Peyer's patch (tissue), 4 donors: ENCODE data around the gene AP1S1. TPM values are rescaled to one million over a fixed set of nuclear protein-coding genes. Genes with fewer than 3 reads are reported as not detected.

ENCODE experiments used
- DNase-seq, 3 donors: peaks; one replicate each; pipeline ENCODE4 v3.0.0-alpha.2; 2017 to 2019
- H3K27ac ChIP-seq, 4 donors: fragments of 200-600 bp; sonication (generic); one replicate each; pipeline ENCODE4 v1.5.1; 2016 to 2019
- H3K27me3 ChIP-seq, 2 donors: fragments of 200-600 bp; sonication (generic); one replicate each; pipeline ENCODE4 v1.5.1; 2019
- H3K36me3 ChIP-seq, 3 donors: fragments of 200-600 bp; sonication (generic); one replicate each; pipeline ENCODE4 v1.5.1; 2016 to 2019
- H3K4me1 ChIP-seq, 4 donors: fragments of 200-600 bp; sonication (generic); one replicate each; pipeline ENCODE4 v1.5.1; 2016 to 2019
- H3K4me3 ChIP-seq, 4 donors: fragments of 200-600 bp; sonication (generic); 1 replicate in 3 of 4; 2 replicates in 1 of 4; pipeline ENCODE4 v1.5.1; 2016 to 2019; ENCODE audit warnings: mild to moderate bottlenecking in 1 of 4
- H3K9me3 ChIP-seq, 4 donors: fragments of 200-600 bp; sonication (generic); one replicate each; pipeline ENCODE4 v1.5.1; 2016 to 2019; ENCODE audit warnings: mild to moderate bottlenecking in 1 of 4
- CTCF ChIP-seq, 6 experiments: fragments of 450-650 bp in 4 of 6; fragments of 200-600 bp in 2 of 6; sonication (generic) in 1 of 6; IDR thresholded peaks; one replicate each; pipeline ENCODE4 v1.5.1; 2017 to 2019; ENCODE audit warnings: antibody characterized with exemption in 6 of 6, mild to moderate bottlenecking in 3 of 6, moderate library complexity in 1 of 6
- POLR2A ChIP-seq, 2 donors: fragments of 450-650 bp; IDR thresholded peaks; one replicate each; pipeline ENCODE4 v1.5.1; 2017; ENCODE audit warnings: antibody characterized with exemption in 2 of 2, mild to moderate bottlenecking in 2 of 2, moderate library complexity in 2 of 2
- total RNA-seq, 4 donors: library from RNA; depleted of rRNA; stranded (reverse); fragments of >200 nt; gene quantifications; one replicate each; pipeline ENCODE4 v1.1.0, GENCODE V29; 2016

The AP1S1 gene
- total RNA-seq, 4 donors from 2014 or later, result 53.6 to 136 (median 95.7) TPM

GRCh38 chr7:101133621-101134398 is 20.5 kb upstream of the AP1S1 start:
- Histone ChIP-seq H3K4me3 (no peak overlapping the region), H3K4me1 (peaks cover 0 to 16% (median 3%) of the 10 kb centered on the region in 4 donors), H3K27ac (no peak overlapping the region), H3K9me3 (no peaks in the 10 kb centered on the region), H3K36me3 (no peaks in the 10 kb centered on the region), H3K27me3 (no peaks in the 10 kb centered on the region)
- TF ChIP-seq POLR2A (IDR thresholded peaks at IDR 0.05), result no peak
- no peak for TF ChIP-seq CTCF (IDR thresholded peaks at IDR 0.05)
- no peak for DNase-seq

GRCh38 chr7:101134399-101134980 is 19.8 kb upstream of the AP1S1 start:
- no peak for TF ChIP-seq POLR2A (IDR thresholded peaks at IDR 0.05)
- no peak for TF ChIP-seq CTCF (IDR thresholded peaks at IDR 0.05)
- no peaks in the 10 kb centered on the region for H3K27me3 ChIP-seq
- H3K4me1 ChIP-seq, result peaks cover 0 to 19% (median 3%) of the 10 kb centered on the region in 4 donors
- H3K9me3 ChIP-seq, result no peaks in the 10 kb centered on the region
- no peaks in the 10 kb centered on the region for H3K36me3 ChIP-seq
- H3K4me3 ChIP-seq, result no peak overlapping the region
- no peak for DNase-seq
- H3K27ac ChIP-seq, result no peak overlapping the region

GRCh38 chr7:101137651-101138212 is 16.5 kb upstream of the AP1S1 start:
- H3K27me3 ChIP-seq, result no peaks in the 10 kb centered on the region
- peak overlapping the region in 1 of 4 donors; percentile 32 for H3K4me3 ChIP-seq
- H3K27ac ChIP-seq, result peak overlapping the region in 3 of 4 donors; percentile 17 to 78 (median 61)
- no peaks in the 10 kb centered on the region for H3K36me3 ChIP-seq
- peak in 2 of 3 donors; percentile 64 to 68 for DNase-seq
- no peaks in the 10 kb centered on the region for H3K9me3 ChIP-seq
- peaks cover 0 to 19% (median 3%) of the 10 kb centered on the region in 4 donors for H3K4me1 ChIP-seq
- TF ChIP-seq POLR2A (IDR thresholded peaks at IDR 0.05) (no peak), CTCF (IDR thresholded peaks at IDR 0.05) (no peak)

- Histone ChIP-seq H3K9me3 (no peaks in the 10 kb centered on the region), H3K4me1 (peaks cover 0 to 19% (median 3%) of the 10 kb centered on the region in 4 donors), H3K4me3 (peak overlapping the region in 2 of 4 donors; percentile 27 to 32), H3K27ac (peak overlapping the region in 3 of 4 donors; percentile 17 to 78 (median 61)), H3K36me3 (no peaks in the 10 kb centered on the region), H3K27me3 (no peaks in the 10 kb centered on the region)
- peak; percentile 63 to 94 (median 82) for DNase-seq
- peak; percentile 43 to 84 (median 60) for TF ChIP-seq CTCF (IDR thresholded peaks at IDR 0.05)
- TF ChIP-seq POLR2A (IDR thresholded peaks at IDR 0.05), result peak in 1 of 2 donors; percentile 19
These were observed 15.9 kb upstream of the AP1S1 start for GRCh38 chr7:101138213-101138870.

GRCh38 chr7:101140339-101140699 is 14.0 kb upstream of the AP1S1 start:
- Histone ChIP-seq H3K27me3 (no peaks in the 10 kb centered on the region), H3K4me3 (no peak overlapping the region), H3K9me3 (no peaks in the 10 kb centered on the region), H3K4me1 (peaks cover 0 to 25% (median 3%) of the 10 kb centered on the region in 4 donors), H3K27ac (no peak overlapping the region), H3K36me3 (no peaks in the 10 kb centered on the region)
- DNase-seq, result no peak
- no peak for TF ChIP-seq POLR2A (IDR thresholded peaks at IDR 0.05)
- no peak for TF ChIP-seq CTCF (IDR thresholded peaks at IDR 0.05)
